GM18907 (cell line): Measurements from ENCODE around the gene SOX10.

Experiments
- ATAC-seq: cut with Tn5 transposase; IDR thresholded peaks from one replicate; pipeline ENCODE4 v1.9.1; 2021; ENCODE audit warnings: mild to moderate bottlenecking, moderate library complexity; ENCODE audit not compliant: unreplicated experiment

SOX10 gene

DNA sequence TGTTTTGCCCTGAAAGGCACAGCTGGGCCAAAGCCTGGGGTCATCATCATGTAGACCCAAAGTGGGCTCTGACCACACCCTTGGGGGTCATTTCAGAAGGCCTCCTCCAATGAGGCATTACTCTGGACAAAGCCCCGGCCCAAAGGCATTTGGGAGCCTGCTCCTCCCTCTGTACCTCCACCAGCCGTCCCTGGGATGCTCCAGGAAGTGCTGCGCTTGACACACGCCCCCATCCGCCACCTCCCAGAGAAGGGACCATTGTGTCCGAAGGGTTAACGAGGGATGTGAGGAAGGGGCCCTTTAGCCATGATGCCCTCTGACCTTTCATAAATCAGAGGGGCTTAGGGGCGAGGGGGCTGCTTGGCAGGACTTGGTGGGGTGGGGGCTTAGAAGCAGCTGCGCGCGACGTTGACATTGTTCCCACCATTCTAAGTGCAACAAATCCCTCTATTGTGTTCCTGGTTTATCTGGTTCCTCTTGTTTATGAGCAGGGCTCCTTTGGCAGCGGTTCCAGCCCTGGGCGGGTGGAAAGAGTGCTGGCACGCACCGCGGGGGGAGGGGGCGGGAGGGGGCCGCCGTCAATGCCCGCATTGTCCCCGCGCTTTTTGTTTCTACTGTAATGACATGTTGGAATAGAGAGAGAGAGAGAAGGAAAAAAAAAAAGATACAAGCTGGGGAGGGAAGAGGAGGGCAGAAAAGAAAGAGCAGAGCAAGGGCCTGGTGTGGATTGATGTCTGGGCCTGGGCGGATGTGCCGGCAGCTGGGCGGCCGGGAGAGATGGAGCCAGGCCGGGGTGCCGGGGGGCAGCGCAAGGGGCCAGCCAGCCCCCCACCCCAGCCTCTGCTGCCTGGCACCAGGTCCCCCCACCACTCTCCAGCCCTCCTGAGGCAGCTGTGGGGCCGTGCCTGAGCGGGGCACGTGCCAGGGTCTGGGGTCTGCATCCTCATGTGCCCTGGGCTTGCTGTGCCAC, 32.1 kb upstream of the SOX10 start:
- ATAC-seq: no peak

DNA sequence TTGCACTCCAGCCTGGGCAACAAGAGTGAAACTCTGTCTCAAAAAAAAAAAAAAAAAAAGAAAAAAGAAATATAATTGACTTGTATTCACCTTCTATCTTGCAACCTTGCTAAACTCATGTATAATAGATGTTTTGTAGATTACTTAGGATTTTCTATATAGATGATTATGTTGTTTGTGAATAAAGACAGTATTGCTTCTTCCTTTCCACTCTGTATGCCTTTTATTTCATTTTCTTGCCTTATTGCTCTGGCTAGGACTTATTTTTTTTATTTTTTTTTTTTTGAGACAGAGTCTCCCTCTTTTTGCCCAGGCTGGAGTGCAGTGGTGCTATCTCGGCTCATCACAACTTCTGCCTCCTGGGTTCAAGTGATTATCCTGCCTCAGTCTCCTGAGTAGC, 29.7 kb upstream of the SOX10 start:
- no peak for ATAC-seq

DNA sequence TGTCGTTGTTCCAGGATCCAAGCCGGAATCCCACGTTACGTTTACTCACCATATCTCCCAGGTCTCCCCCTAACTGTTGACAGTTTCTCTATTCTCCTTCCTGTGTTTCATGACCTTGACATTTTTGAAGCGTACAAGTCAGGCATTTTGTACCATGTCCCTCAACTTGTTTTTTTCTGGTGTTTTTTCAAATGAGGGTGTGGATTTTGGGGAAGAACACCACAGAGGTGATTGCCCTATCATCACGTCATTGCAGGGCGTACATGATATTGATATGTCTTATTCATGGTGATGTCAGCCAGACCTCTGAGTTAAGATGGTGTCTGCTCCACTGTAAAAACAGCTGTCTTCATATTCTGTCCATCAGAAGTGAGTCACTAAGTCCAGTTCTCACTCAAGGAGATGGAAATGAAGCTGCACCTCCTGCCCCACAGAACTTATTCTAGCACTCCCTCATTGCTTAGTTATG, 28.3 kb upstream of the SOX10 start:
- no peak for ATAC-seq

DNA sequence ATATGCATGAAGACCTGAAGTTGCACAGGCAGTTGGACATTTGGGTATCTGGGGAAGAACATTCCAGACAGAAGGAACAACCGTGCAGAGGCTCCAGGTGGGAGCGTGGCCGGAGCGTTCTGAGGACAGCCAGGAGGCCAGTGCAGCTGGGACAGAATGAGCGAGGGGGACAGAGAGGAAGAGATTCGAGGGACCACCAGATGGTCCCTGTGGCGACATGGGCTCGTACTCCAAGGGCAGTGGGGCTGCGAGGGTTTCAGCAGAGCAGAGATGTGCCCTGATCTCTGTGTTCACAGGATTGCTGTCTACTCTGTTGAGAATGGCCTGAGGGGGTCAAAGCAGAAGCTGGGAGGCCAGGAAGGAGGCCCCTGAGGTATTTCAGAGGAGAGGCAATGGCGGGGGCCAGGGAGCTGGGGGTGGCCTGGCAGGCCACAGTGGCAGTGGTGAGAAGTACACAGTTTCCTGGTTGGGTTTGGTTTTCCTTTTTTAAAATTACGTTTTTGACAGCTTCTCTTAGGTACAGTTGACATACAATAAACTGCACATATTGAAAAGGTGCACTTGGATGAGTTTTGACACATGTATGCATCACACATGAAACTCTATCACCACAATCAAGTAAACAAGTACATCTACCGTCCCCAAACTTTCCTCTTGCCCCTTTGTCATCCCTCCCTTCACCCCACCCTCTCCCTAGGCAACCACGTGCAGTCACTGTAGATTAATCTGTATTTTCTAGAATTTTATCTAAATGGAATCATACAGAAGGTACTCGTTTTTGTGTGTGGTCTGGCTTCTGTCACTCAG, 24.8 kb upstream of the SOX10 start:
- ATAC-seq: no peak

DNA sequence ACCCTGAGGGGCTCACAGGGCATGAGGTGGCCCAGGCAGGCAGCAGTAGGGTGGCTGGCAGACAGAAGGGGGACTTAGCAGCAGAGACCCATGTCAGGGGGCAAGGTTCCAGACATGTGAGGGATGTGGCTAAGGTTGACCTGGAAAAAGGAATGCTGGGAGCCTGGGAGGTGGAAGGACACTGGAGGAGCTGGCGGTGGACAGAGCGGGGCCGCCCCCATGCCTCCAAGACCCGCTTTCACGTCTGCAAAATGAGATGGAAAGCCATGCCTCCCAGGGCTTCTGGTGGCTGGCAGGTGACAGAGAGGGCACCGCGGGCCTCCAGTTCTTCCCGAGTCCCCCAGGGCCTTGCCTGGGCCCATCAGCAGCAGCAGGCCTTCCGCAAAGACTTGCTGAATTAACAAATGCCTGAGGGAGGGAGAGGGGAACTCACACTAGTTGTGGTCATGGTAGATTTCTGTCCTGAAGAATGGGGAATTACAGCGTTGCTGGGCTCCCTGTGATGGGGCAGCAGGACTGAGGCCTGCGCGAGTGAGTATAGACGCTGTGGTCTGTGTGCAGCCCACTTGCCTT, 23.1 kb upstream of the SOX10 start:
- ATAC-seq: no peak

DNA sequence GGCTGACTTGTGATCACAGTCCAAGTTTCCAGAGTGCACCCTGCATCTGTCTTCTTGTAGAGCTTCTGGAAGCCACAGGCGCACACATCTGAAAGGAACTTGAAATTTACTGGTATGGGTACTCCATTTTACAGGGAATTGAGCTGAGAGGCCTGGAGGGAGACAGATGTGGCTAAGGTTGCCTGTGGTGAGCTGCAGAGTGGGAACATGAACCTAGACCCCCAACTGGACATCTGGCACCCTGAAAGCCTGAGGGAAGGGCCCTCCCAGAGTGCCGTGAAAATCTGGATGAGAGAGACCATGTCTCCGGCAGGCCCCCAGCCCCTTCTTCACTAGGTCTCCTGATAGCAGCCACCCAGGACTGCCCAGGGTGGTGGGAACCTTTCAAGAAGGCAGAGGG, 22.6 kb upstream of the SOX10 start:
- no peak for ATAC-seq

DNA sequence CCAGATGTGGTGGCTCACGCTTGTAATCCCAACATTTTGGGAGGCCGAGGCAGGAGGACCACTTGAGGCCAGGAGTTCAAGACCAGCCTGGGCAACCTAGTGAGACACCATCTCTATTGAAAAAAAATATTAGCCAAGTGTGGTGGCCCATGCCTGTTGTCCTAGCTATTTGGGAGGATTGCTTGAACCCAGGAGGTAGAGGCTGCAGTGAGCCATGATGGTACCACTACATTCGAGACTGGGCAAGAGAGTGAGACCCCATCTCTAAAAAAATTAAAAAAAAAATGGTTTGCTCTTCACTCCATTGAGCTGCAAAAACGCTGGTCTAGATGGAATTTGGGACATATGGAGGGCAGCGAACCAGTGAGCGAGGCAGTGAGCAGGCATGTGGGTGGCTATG, 21.6 kb upstream of the SOX10 start:
- ATAC-seq: no peak

DNA sequence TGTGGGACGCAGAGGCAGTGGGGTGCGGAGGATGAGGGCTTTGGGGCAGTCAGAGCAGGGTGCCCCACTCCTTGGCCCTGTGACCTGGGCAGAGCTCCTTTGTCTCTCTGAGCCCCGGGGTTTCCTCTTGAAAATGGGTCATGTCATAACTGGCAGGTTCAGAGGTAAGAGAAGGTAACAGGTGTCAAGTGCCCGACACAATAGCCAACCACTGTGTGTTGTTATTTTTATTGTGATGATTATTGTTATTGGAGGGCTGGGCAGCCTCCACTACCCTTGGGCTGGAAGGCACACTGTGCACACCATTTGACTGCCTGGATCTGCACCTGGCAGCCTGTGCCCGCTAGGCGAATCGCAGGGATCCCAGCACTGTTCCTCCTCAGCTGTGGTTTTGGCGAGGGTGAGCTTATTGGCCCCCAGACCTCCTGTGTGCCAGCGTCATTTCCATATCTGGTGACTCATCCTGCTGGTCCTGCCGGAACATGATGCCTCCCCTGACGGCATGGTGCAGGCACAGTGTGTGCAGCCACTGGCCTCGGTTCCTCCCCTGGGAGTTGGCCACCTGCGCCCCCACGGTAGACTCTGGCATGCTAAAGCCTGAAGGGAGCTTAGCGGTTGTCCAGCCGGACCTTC, 15.4 kb upstream of the SOX10 start:
- no peak for ATAC-seq

DNA sequence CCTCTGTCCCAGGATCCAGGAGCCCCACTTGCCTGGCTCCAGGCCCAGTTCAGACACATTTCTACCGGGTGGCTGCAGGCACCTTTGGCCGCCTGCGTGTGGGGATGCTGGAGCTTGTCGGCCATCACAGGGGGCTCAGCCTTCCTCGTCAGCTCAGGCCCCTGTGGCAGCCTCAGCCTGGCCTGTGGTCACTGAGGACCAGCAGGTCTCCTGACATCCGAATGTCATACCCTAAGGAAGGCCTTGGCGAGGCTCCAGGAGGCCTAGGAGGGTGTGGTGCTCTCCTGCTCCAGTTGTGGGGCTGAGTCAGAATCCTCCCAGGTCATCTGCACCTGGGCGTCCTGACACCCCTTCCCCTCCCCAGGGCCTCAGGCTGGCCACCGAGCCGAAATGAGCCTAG, 14.9 kb upstream of the SOX10 start:
- no peak for ATAC-seq

DNA sequence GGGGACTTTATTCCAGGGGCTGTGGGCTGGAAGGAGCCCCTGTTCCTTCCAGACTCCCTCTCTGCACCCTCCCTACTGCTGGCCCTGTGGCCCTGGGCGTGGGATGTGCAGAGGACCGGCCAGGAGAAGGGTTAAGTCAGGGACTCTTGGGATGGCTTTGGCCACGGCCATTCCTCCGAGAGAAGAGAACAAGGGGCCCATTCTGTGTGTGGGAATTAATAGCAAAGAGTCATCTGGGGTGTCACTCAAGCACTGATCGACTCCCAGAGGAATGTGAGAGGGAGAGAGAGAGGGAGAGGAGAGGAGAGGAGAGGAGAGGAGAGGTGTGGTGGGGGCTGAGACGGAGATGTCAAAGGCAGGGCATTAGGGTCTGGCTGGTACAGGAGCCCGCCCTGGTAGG, 14.2 kb upstream of the SOX10 start:
- no peak for ATAC-seq

DNA sequence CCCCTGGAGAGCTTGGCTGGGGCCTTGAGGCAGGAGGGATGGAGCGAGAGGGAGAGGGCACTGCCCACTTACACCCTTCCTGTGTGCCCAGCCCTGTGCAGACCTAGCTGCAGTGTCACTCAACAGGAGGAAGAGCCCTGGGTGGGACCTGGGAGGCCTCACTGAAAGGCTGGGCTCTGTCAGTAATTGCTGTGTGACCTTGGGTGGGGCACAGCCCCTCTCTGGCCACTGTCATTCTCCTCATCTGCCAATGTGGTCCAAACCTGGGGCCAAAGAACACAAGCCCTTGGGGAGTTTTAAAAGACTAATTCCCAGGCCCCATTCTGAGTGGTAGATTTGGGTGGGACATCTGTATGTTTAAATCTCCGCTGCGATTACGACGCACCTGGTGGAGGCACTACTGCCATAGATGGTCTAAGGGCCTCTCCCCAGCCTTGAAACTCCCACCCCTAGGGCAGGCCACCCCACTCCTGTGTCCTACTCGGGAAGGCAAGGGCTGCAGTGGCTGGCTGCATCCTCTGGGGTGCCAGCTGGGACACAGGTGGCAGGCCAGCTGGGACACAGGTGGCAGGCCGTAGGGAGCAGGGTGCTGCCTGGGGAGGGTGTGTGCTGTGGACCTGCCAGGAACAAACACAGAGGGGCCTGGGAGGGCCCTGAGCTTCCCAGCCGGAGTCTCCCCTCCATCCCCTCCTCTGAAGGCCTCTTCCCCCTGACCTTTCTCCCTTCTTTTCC, 12.3 kb upstream of the SOX10 start:
- ATAC-seq: no peak

DNA sequence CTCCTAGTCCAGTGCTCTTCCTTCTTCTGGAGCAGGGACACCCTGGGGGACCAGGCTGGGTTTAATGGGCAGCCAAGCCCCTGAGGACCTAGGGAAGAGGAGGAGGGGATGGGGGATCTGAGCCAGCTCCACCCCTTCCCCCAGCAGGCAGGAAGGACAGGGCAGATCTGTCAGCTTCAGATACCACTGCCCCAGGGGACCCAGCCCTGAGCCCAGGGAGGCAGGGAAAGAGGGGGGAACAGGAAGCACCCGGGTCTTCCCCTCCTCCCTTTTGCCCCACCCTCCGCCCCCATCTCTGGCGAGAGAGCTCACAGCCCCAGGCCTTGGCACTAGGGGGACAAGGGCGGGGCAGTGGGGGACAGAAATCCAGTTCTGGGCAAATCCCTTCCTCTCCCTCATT, 11.7 kb upstream of the SOX10 start:
- ATAC-seq: no peak

DNA sequence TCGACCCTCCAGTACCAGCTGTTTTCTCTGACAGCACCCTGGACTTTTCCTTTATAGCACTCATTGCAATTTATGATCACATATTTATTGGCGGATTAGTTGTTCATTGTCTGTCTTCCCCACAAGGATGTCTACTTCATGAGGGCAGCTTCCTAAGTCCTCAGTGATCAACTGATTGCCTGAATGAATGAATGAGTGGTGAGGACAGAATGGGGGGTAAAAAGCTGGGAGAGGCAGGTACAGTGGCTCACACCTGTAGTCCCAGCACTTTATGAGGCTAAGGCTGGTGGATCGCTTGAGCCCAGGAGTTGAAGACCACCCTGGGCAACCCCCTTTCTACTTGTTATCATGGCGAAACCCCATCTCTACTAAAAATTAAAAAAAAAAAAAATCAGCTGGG, 11.1 kb upstream of the SOX10 start:
- ATAC-seq: no peak

DNA sequence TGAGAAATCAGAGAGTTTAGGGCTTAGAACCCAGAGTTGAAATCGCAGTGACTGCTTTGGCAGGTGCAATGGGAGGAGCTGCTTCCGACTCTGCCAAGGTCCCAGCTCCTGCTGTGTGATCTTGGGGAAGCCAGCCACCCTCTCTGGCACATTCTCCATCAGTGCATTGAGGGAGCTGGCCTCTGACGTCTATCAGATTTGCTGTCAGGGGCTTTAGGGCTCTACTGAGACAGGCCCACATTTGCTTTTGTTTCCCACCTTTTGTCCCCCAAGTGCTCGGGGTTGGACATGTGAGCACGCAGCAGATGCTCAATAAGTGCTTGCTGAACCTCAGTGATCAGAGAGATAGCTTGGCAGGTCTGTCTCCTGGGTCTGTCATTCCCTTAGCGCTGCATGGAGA, 10.6 kb upstream of the SOX10 start:
- ATAC-seq: no peak

DNA sequence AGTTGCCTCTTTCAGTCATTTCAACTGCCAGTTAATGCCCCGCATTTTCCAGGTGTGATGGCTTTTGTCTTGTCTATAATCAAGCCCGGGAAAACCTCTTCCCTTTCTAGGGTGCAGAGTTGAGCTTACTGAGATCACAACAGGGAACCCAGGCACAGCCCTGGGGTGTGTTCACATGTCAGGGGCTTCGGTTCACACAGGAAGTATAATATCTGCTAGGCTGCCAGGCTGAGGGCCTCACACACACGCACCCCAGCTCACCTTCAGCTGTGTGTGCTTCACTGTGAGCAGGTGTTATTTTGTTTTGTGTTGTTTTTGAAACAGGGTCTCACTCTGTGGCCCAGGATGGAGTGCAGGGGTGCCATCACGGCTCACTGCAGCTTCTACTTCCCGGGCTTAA, 9.7 kb upstream of the SOX10 start:
- no peak for ATAC-seq

DNA sequence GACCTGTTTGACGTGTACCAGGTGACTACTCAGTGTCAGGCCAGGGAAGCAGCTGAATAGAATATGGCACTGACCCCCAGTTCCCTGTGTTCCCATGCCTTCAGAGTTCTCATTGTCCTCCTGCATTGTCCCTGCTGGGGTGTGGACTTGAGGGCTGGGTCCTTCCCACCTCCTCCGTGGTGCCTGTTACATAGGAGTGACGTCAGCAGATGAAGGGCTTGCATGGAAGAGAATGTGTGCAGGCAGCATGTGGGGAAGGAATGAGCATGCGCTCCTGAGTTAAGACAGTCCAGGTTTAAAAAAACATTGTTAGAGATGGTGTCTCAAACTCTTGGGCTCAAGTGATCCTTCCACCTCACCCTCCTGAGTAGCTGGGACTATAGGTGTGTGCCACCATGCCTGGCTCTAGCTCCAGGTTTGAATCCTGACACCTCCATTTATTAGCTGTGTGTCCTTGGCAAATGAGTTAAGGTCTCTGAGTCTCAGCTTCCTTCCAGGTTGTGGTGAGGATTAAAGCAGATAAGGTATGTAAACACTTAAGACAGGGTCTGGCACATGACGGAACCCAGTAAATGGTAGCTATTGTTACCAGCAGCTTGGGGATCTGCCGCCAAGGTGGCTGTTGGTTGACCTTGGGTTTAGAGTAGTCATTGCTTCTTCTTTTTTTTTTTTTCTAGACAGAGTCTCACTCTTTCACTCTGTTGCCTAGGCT, 7.5 kb upstream of the SOX10 start:
- ATAC-seq: no peak

DNA sequence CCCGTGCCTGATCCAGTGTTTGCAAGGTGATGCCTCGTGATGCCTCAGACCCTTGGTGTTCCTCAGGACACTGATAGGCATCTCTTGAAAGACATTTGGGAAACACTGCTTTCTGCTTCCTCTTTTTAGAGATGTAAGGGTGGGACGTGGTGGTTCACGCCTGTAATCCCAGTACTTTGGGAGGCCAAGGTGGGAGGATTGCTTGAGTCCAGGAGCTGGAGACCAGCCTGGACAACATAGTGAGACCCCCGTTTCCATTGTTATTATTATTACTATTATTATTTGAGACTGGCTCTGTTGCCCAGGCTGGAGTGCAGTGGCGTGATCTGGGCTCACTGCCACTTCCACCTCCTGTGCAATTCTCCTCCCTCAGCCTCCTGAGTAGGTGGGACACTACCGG, 6.5 kb upstream of the SOX10 start:
- ATAC-seq: no peak

DNA sequence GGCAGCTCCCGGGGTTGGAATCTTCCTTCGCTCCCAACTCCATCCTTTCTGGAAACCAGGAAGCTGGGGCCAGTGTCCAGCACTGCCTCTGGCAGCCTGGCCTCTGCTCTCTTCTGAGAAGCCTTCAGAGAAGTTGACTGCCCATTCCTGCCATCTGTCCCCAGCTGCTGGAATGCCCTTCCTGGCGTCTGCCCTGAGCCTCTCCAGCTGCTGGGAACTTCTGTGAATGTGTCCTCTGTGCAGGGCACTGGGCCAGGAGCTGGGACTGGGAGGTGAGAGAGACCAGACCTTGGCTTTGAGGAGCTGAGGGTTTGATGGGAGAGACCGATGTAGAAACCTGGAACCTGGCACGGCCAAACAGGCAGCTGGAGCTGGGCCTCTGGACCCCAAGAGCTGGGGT, 5.9 kb upstream of the SOX10 start:
- no peak for ATAC-seq

DNA sequence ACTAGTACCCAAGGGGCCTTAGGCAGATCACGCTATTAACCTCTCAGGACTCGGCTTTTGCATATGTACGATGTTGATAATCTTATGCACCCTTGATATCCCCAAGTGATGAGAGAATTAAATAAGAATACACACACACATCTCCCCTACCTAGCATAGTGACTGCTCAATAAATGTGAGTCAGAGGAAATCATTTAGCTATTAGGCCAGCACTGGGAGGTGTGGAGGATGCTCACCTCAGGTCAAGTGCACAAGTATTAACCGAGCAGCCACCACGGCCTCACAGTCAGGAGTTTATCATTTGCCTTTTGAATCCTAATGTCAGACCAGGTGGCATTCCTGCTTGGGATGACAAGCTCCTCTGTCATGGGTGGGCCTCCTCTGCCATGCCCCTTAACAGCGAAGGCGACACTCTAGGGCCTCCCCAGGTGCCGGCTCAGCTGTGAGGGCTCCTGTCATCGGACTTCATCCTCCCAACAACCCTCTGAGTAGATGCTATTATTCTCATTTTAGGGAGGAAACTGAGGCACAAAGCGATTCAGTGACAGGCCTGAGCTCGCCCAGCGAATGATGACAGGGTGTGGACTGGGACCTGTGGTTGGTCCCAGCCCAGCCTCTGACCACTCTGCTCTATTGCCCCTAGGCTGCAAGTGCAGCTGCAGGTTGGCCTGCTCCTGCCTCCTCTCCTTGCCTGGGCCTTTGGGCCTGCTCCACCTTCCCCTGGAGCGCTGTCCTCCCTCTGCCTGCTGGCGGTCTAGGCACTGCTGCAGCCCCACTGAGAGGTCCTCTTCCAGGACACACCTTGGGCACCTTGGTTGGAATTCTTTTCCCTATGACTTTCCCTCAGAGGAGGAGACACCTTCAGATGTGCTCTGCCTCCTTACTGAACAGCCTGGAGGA, 5.0 kb upstream of the SOX10 start:
- ATAC-seq: no peak
